ENCODE data around the gene DELE1. TPM values are rescaled to one million over a fixed set of nuclear protein-coding genes. Genes with fewer than 3 reads are reported as not detected.
A peak's percentile ranks its signal among the peaks of the same experiment; 100 is the strongest.

The DELE1 gene
- total RNA-seq, 2 experiments from 2014 or later: 60.0 to 61.1 TPM

DNA sequence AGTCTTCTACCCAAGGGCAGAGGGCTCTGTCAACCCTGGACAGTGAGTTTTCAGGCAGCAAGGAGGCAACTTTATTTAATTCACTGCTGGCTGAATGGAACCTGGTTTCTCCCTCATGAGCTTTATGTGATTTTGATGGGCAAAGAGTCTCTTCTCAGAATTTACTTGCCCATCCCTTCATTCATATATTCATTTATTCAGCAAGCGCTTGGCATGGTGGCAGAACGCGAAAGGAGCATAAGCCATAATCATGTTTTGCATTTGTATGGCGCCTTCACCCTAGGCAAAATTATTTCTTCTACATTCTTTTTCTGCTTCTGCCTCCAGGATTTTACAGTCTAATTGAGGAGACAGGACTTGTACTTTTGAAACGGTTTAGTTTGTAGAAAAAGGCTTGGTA is 8.0 kb downstream of the DELE1 start:
- no peaks in the 10 kb centered on the region for H3K9me3 Mint-ChIP-seq
- intact Hi-C loops (cut with DNase I, micrococcal nuclease): no loop called here
- DNase-seq (no peak), ATAC-seq (ENCODE audit: poor library complexity) (no peak)
- ChIA-PET CTCF (interaction anchor here (1.5 kb wide), 1 partner anchor 53 kb away, joined by 4 read pairs; no protein-coding TSS in a partner anchor), POLR2A (no interaction called here)
- Histone ChIP-seq H3K4me1 (ENCODE audit: insufficient read depth, low read length) (peaks cover 4% of the 10 kb centered on the region), H3K36me3 (ENCODE audit: insufficient read depth, low read length) (peaks cover 97% of the 10 kb centered on the region), H3K27ac (ENCODE audit: low read depth in 1 of 2, low read length in 2 of 2) (peak overlapping the region in 1 of 2 donors; percentile 27), H3K27me3 (ENCODE audit: control insufficient read depth in 1 of 2, insufficient read depth in 2 of 2, low read length in 2 of 2) (no peaks in the 10 kb centered on the region), H3K9me3 (ENCODE audit: control insufficient read depth in 1 of 2, insufficient read depth in 1 of 2, low read length in 2 of 2) (no peaks in the 10 kb centered on the region), H3K4me3 (ENCODE audit: low read length) (no peak overlapping the region)
- peaks cover 12% of the 10 kb centered on the region for H3K4me1 Mint-ChIP-seq (ENCODE audit: low read depth)
- no peaks in the 10 kb centered on the region for H3K27me3 Mint-ChIP-seq
- H3K27ac Mint-ChIP-seq: no peak overlapping the region
- TF ChIP-seq, protein P1, sequence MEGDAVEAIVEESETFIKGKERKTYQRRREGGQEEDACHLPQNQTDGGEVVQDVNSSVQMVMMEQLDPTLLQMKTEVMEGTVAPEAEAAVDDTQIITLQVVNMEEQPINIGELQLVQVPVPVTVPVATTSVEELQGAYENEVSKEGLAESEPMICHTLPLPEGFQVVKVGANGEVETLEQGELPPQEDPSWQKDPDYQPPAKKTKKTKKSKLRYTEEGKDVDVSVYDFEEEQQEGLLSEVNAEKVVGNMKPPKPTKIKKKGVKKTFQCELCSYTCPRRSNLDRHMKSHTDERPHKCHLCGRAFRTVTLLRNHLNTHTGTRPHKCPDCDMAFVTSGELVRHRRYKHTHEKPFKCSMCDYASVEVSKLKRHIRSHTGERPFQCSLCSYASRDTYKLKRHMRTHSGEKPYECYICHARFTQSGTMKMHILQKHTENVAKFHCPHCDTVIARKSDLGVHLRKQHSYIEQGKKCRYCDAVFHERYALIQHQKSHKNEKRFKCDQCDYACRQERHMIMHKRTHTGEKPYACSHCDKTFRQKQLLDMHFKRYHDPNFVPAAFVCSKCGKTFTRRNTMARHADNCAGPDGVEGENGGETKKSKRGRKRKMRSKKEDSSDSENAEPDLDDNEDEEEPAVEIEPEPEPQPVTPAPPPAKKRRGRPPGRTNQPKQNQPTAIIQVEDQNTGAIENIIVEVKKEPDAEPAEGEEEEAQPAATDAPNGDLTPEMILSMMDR (IDR thresholded peaks at IDR 0.05): no peak
- H3K36me3 Mint-ChIP-seq (ENCODE audit: low read depth): peaks cover 95% of the 10 kb centered on the region
- no peak overlapping the region for H3K4me3 Mint-ChIP-seq

DNA sequence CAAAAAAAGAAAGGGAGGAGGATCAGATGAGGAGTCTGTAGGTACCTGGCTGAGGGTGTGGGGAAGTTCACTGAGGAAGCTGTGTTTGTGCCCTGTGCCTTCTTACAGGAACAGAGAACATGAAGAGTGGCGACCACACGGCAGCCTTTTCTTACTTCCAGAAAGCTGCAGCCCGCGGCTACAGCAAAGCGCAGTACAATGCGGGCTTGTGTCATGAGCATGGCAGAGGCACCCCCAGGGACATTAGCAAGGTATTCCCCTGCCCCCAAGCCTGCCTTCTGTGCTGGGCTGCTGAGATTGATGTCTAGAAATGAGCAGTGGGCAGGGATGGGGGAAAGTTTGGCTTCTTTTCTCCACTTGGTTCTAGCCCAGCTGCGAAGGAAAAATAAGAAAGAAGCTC is 9.5 kb downstream of the DELE1 start:
- Mint-ChIP-seq H3K27ac (no peak overlapping the region), H3K27me3 (no peaks in the 10 kb centered on the region), H3K36me3 (ENCODE audit: low read depth) (peaks cover 89% of the 10 kb centered on the region), H3K4me1 (ENCODE audit: low read depth) (peaks cover under 1% of the 10 kb centered on the region), H3K9me3 (no peaks in the 10 kb centered on the region), H3K4me3 (no peak overlapping the region)
- Histone ChIP-seq H3K4me1 (ENCODE audit: insufficient read depth, low read length) (peaks cover under 1% of the 10 kb centered on the region), H3K36me3 (ENCODE audit: insufficient read depth, low read length) (peaks cover 95% of the 10 kb centered on the region), H3K4me3 (ENCODE audit: low read length) (no peak overlapping the region), H3K27me3 (ENCODE audit: control insufficient read depth in 1 of 2, insufficient read depth in 2 of 2, low read length in 2 of 2) (no peaks in the 10 kb centered on the region), H3K9me3 (ENCODE audit: control insufficient read depth in 1 of 2, insufficient read depth in 1 of 2, low read length in 2 of 2) (no peaks in the 10 kb centered on the region), H3K27ac (ENCODE audit: low read depth in 1 of 2, low read length in 2 of 2) (no peak overlapping the region)
- DNase-seq (no peak), ATAC-seq (ENCODE audit: poor library complexity) (no peak)
- TF ChIP-seq, protein P1 (IDR thresholded peaks at IDR 0.05): no peak
- POLR2A ChIA-PET: interaction anchor here (0.6 to 1.5 kb wide), 2 partner anchors 9 to 208 kb away, joined by 4 to 5 read pairs; partner anchors contain the start of gene DELE1
- CTCF ChIA-PET: no interaction called here
- intact Hi-C loops (cut with DNase I, micrococcal nuclease): no loop called here

DNA sequence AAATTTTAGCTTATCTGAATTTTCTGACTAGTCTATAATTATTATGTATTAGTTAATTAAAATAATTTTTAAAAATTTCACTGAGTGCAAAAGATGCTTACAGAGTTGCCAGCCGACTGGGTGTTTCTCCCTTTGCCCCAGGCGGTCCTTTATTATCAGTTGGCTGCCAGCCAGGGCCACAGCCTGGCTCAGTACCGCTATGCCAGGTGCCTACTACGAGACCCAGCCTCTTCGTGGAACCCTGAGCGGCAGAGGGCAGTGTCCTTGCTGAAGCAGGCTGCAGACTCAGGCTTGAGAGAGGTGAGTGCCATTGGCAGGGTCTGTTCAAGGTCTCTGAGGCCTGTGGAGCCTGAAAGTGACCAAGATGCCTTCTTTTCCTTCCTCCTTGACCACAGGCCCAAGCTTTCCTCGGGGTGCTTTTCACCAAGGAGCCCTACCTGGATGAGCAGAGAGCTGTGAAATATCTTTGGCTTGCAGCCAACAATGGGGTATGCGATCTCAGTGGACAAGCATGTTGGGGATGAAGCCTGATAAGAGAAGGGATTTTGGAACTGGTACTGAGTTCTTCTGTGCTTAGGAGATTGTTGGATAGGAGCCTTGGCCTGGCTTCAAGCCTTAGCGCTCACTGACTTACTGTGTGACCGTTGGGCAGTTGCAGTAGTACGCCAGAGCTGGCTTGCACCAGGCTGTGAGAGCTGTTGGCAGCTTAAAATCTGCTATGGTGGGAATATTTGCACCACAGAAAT is 10.6 kb downstream of the DELE1 start:
- intact Hi-C loops (cut with DNase I, micrococcal nuclease): no loop called here
- no peak overlapping the region for H3K4me3 Mint-ChIP-seq
- no peaks in the 10 kb centered on the region for H3K9me3 ChIP-seq (ENCODE audit: control insufficient read depth in 1 of 2, insufficient read depth in 1 of 2, low read length in 2 of 2)
- no peaks in the 10 kb centered on the region for H3K4me1 ChIP-seq (ENCODE audit: insufficient read depth, low read length)
- no peak overlapping the region for H3K27ac ChIP-seq (ENCODE audit: low read depth in 1 of 2, low read length in 2 of 2)
- no peak for DNase-seq
- no peaks in the 10 kb centered on the region for H3K27me3 Mint-ChIP-seq
- TF ChIP-seq, protein P1 (IDR thresholded peaks at IDR 0.05): no peak
- H3K4me1 Mint-ChIP-seq (ENCODE audit: low read depth): no peaks in the 10 kb centered on the region
- CTCF ChIA-PET: interaction anchor here (1.4 kb wide), 1 partner anchor 26 kb away, joined by 3 read pairs; no protein-coding TSS in a partner anchor
- no peaks in the 10 kb centered on the region for H3K27me3 ChIP-seq (ENCODE audit: control insufficient read depth in 1 of 2, insufficient read depth in 2 of 2, low read length in 2 of 2)
- H3K27ac Mint-ChIP-seq: no peak overlapping the region
- H3K36me3 ChIP-seq (ENCODE audit: insufficient read depth, low read length): peaks cover 90% of the 10 kb centered on the region
- POLR2A ChIA-PET: interaction anchor here (1.5 kb wide), 1 partner anchor 10 kb away, joined by 5 read pairs; the partner anchor contains the start of gene DELE1
- H3K9me3 Mint-ChIP-seq: no peaks in the 10 kb centered on the region
- H3K36me3 Mint-ChIP-seq (ENCODE audit: low read depth): peaks cover 88% of the 10 kb centered on the region
- no peak overlapping the region for H3K4me3 ChIP-seq (ENCODE audit: low read length)
- ATAC-seq (ENCODE audit: poor library complexity): no peak

Data from CD4-positive, alpha-beta T cell (primary cell).